Measurements from ENCODE around the gene ELK4.

DNA sequence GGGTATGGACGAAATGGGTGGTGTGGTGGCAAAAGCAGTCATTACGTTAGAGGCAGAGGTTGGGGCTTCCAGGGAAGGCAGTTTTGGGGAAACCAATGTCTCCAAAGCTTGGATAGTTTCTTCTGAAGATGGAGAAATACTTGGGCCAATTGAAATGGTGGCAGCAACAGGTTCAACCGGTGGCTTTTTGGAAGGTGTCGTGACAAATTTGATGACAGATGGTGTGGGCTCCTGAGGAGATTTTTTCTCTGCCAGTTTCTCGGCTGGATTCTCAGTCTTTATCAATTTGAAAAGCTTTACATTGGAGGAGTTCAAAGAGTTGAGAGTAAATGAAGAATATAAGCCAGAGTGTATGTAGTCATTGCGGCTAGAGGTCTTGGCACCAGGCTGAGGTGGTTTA lies 11.5 kb downstream of the ELK4 start:
- TF ChIP-seq, protein P1, sequence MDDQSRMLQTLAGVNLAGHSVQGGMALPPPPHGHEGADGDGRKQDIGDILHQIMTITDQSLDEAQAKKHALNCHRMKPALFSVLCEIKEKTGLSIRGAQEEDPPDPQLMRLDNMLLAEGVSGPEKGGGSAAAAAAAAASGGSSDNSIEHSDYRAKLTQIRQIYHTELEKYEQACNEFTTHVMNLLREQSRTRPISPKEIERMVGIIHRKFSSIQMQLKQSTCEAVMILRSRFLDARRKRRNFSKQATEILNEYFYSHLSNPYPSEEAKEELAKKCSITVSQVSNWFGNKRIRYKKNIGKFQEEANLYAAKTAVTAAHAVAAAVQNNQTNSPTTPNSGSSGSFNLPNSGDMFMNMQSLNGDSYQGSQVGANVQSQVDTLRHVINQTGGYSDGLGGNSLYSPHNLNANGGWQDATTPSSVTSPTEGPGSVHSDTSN (IDR thresholded peaks at IDR 0.05) = no peak
- TF ChIP-seq RAD21 (IDR thresholded peaks at IDR 0.05; ENCODE audit: low read length) (no peak), MXI1 (IDR thresholded peaks at IDR 0.05; ENCODE audit: low read depth, low read length) (no peak)
- TF ChIP-seq, protein P2, sequence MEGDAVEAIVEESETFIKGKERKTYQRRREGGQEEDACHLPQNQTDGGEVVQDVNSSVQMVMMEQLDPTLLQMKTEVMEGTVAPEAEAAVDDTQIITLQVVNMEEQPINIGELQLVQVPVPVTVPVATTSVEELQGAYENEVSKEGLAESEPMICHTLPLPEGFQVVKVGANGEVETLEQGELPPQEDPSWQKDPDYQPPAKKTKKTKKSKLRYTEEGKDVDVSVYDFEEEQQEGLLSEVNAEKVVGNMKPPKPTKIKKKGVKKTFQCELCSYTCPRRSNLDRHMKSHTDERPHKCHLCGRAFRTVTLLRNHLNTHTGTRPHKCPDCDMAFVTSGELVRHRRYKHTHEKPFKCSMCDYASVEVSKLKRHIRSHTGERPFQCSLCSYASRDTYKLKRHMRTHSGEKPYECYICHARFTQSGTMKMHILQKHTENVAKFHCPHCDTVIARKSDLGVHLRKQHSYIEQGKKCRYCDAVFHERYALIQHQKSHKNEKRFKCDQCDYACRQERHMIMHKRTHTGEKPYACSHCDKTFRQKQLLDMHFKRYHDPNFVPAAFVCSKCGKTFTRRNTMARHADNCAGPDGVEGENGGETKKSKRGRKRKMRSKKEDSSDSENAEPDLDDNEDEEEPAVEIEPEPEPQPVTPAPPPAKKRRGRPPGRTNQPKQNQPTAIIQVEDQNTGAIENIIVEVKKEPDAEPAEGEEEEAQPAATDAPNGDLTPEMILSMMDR (IDR thresholded peaks at IDR 0.05) = no peak

All from SK-N-SH (cell line).